ENCODE data around the gene FAM210B.
A peak's percentile ranks its signal among the peaks of the same experiment; 100 is the strongest.
"Not testable (repeated sequence)": the region's sequence is repeated elsewhere in the genome, so short reads cannot be mapped to it uniquely, and the experiment has no call there.

FAM210B gene, protein sequence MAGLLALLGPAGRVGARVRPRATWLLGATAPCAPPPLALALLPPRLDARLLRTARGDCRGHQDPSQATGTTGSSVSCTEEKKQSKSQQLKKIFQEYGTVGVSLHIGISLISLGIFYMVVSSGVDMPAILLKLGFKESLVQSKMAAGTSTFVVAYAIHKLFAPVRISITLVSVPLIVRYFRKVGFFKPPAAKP

DNA sequence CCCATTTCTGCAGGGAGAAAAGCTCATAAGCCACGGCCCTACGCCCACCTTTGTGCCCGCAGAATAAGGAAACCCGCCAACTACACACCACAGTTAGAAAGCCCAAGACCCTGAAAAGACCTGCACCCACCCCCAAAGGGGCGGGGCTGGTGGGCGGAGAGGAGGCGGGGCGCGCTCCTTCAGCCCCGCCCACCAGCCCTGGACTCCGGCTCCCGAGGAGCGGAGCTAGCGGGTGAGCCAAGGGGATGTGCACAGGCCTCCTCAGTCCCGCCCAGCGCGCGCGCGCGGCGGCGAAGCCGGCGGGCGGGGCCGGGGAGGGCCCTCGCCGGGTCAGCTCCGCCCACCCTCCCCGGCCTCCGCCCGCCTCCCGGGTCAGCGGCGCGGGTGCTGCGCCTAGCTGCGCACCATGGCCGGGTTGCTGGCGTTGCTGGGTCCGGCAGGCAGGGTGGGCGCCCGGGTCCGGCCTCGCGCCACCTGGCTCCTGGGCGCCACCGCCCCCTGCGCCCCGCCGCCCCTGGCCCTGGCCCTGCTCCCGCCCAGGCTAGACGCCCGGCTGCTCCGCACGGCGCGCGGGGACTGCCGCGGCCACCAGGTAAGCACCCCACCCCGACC lies at the start of gene FAM210B:
Gene FAM210B, plus strand, starts transcription at position 375 of the 612 bp plus-strand sequence. Its CDS starts 32 bp downstream, at position 407.
- DNase-seq (ENCODE audit: low read depth): peak; percentile 51

DNA sequence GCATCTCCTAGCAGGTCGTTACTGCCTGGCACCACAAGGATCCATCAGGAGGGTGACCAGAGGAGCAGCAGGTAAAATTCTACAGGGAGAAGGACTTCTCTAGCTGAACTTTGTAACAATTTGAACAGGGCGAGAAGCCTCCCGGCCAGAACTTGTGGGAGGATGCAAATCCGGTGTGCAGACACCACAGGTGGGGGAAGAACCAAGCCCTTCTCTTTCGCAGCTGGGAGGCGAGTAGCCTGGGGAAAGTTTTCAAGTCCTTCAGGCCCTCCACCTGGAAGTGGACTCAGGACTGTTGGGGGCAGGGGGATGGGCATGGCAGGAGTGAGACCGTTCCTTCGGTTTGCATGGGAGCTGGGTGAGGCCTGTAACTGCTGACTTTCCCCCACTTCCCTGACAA lies 42.7 kb upstream of the FAM210B start:
- DNase-seq (ENCODE audit: low read depth): no peak

DNA sequence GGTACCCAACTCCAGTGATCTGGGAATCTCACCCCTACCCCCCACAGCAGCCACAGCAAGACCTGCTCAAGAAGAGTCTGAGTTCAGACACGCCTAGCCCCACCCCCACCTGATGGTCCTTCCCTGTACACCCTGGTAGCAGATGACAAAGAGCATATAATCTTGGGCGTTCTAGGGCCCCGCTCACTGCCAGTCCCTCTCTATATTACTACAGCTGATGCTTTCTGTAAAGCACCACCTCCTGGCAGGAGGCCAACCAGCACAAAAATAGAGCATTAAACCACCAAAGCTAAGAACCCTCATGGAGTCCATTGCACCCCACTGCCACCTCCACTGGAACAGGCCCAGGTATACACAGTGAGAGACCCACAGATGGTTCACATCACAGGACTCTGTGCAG lies 42.3 kb upstream of the FAM210B start:
- no peak for DNase-seq (ENCODE audit: low read depth)

DNA sequence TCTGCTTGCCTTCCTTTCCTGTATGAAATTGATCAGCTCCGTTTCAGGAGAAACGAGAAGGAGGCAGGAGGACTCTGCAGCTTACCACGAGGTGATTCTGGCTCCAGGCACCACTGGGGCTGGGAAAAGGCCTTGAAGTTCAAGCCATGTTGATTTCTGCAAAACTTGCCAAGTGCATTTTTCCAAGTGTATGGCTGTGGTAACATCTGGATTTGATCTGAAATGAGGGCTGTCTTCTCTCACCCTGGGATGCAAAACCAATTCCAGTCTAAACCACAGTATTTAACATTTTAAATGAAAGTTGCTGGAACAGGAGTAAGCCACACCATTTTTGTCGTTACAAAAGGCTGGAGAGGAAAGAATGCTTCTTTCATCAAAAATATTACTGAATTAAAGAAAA lies 36.1 kb upstream of the FAM210B start:
- no peak for DNase-seq (ENCODE audit: low read depth)

DNA sequence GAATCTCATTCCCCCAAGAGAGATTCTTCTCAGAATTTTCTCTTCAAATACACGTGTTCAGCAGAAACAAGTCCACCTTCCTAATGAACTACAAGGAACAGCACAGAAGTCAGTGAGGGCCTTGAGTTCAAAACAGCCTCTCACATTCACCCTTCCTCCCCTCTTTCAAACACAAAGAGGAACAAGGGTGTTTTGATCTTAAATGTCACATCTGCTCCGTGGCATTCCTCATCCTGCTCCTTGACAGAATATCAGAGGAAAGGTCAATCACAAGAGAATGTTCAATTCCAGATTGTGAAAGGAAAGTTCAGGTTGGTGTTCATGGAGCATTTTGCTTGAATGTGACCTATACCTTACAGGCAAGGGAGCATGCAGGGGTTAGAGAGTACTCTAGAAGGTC lies 35.6 kb upstream of the FAM210B start:
- no peak for DNase-seq (ENCODE audit: low read depth)

DNA sequence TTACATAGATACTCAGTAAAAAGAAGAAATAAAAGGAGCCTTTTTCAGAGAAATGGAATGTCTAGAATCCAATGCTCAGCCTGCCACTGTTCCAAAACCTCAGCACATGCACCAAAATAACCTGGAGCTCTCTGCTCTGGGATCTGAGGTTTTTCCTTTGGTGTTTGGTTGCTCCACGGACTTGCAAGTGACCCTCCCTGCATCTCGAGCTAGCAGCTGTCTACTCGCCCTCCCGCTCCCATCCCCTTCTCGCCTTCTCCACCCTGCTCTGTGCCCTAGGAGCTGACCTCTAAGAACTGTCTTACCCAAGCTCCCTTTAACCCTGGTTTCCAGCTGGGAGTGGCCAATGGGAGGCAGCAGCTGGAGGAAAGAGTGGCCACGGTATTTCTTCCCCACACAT lies 35.1 kb upstream of the FAM210B start:
- DNase-seq (ENCODE audit: low read depth): no peak

DNA sequence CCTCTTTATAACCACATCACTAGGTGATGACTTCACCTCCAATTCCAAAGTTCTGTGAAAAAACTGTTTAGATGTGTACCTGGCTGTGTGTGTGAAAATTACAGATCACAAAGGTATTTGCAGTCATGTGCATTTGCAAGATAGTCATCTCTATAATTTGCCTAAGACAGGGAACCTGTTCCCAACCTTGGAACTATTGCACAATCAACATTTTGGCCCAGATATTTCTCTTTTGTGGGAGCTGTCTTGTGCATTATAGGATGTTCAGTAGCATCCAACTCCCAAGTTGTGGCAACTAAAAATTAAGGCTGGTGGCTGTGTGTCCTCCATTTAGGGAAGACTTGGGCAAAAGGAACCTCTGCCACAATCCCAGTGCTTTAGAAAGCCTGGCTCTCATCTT lies 34.0 kb upstream of the FAM210B start:
- DNase-seq (ENCODE audit: low read depth): no peak

DNA sequence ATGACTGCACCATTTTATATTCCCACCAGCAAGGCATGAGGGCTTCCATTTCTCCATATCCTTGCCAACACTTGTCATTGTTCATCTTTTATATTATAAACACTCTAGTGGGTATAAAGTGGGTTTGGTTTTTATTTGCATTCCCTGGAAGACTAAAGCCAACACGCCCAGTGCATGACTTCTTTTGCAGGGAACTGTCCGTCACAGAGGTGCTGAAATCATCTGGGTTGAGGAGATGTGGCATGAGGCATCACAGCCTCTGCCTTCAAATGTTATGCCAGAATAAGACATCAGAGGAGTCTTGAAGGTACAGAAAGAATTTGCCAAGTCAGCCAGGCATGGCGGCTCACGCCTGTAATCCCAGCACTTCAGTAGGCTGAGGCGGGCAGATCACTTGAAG lies 29.9 kb upstream of the FAM210B start:
- no peak for DNase-seq (ENCODE audit: low read depth)

DNA sequence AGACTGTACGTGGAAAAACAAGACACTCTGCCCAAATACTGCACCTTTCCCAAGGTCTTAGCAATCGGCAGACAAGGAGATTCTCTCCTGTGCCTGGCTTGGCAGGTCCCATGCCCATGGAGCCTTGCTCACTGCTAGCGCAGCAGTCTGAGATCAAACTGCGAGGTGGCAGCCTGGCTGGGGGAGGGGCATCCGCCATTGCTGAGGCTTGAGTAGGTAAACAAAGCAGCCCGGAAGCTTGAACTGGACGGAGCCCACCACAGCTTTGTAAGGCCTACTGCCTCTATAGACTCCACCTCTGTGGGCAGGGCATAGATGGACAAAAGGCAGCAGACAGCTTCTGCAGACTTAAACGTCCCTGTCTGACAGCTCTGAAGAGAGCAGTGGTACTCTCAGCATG lies 22.1 kb upstream of the FAM210B start:
- DNase-seq (ENCODE audit: low read depth): not testable (repeated sequence)

DNA sequence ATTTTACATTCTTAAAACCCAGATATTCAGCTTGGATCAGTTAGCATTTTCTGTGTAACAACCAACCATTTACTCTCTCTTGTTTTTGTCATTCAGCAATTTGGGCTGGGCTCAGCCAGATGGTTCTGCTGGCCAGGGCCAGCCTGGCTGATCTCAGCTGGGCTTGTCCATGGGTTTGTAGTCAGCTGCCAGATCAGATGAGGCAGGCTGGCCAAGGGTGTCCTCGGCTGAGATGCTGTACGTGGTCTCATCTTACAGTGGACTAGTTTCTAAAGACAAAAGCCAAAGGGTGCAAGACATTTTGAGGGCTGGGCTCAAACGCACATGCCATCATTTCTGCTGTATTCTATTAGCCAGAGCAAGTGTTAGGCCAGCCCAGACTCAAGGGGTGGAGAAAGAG lies 16.0 kb upstream of the FAM210B start:
- no peak for DNase-seq (ENCODE audit: low read depth)

DNA sequence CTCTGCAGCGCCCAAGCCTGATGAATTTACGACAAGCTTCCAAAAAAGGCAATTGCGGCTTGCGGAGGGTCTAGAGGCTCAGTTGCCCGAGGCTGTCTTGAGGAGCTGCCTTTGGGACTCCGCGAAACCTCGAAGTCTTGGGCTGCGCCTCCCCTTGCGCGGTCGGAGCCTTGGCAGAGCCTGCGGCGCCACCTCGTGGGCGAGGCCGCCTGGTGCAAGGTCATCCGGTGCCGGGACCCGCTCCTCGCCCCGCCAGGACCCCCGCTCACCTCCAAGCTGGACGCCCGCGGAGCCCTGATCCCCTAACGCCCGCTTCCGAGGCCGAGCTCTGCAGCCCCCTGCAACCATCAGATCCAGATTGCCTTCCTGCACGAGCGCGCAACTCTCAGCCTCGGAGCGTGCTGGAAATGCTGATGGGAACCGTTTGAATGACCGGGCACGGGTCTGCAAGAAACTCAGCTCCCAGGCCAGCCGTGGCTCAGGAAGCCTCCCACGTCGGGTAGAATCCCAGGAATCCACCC lies 14.9 kb upstream of the FAM210B start:
- no peak for DNase-seq (ENCODE audit: low read depth)

DNA sequence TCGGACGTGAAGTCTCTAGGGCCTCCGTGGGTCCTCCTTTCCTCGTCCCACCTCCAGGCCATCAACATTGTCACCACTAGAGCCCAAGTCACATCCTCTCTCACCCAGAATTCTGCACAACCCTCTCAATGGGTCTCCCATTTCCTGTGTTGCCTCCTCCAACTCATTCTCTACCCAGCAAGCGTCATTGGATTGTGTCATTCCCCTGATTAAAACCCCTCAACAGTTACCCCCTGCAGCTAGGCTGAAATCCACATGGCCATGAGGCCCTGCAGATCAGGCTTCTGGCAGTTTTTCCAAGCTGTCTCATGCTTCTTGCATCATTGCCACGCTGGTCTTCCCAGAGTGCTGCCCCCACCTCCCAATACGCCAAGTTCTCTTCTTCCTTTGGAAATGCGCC lies 12.9 kb upstream of the FAM210B start:
- DNase-seq (ENCODE audit: low read depth): no peak

DNA sequence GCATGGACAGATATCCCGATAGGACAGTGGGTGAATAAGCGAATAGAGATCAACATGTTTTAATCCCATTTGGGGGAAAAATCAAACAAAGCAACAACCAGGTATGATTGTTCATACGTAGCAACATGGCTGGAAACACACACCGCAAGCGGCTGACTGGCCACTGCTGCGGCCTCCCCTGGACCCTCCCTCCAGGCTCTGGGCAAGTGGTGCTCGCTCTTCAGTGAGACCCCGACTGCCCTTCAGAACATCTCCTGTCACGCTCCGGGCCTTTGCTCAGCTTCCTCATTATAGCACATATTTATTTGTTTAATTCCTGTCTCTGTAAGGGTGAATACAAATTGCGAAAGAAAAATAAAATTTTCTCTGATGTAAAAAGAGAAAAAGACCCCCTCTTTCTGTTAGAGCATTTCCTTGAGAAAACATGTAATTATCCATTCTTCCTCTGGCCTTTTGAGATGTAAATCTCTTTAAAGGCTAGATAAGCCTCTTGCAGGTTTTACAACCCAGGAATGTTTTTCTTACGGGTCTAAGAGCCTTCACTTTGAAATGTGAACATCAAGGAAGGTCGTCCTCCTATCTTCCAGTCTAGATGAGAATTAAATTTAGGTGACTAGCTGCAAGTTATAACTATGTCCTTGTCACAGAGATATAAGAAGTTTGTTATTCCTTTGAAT lies 11.0 kb upstream of the FAM210B start:
- DNase-seq (ENCODE audit: low read depth): no peak

DNA sequence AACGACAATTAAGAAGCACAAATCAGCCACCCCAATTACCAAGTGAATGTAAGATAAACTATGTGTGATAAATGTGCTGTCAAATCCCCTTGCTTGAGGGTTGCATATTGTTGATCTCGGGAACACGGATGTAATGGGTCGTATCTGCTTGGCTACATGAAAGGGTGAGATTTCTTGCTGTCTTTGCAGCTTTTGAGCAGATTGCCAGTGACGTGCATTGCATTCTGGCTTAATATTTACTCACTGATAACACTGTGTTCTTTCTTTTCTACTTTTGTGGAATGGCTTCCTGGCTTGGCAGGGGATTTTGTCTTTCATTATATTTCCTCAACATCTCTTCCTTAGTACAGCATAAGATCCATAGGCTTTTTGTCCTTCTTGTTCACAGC lies 10.5 kb upstream of the FAM210B start:
- no peak for DNase-seq (ENCODE audit: low read depth)

DNA sequence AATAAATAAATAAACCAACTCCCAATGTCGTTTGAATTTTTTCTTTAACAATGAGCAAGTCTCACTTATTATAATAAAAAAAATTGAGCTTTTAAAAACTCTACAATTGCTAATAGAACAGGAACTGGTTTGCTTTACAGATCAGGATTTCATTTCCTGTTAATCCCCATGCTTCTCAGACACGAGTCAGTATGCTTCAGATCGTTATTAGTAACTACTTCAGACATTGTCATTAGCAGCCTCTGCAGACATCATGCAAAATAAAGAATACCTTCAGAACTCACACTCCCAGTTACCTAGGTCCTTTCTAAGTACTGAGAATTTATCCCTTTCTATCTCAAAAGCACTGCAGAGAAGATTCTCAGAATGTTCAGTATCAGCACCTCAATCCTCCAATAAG lies 10.0 kb upstream of the FAM210B start:
- no peak for DNase-seq (ENCODE audit: low read depth)

DNA sequence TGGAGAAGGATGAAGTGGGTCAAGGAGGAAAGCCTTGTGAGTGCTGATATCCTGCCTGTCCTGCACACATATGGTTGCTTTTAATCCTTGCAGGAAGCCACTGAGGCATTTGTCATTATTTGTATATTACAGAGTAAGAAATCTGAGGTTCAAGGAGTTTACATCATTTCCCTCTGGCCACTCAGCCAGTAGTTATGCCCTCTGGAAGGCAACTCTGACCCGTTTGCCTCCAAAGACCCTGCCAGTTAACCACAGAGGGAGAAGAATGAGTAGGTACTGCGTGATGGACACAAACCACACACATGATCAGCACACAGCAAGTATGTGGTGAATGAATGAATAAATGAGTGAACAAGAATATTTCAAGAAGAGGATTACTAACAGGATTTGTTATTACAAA lies 7.9 kb upstream of the FAM210B start:
- DNase-seq (ENCODE audit: low read depth): no peak

DNA sequence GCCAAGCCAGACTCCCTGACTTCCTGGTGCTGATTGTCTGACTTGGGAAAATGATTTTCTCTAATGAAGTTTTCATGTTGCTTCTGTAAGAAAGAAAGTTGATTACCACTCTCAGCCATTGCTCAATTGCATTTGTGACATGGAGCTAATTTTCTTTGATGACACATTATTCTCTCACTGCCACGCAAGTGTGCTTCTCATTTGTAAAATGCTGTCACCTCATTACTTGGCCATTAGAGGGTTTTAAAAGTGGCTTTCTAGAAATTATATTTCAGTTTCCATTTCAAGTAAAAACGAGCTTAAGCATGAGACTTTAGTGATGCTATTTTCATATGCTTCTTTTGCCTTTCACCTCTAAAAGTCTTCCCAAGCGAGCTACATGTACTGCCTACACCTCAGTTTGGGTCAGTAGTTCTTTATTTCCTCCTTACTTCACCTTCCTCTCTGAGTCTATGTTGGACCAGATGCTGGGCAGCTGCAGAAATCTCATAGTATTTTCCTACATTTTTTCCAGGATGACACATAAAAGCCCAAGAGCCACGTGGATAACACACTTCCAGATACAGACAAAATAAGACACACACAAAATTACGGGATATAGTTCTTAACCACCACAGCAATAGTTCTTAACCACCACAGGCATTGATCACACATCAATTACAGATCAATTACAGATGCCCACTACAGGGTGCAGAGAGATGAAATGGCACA lies 6.3 kb upstream of the FAM210B start:
- DNase-seq (ENCODE audit: low read depth): no peak

DNA sequence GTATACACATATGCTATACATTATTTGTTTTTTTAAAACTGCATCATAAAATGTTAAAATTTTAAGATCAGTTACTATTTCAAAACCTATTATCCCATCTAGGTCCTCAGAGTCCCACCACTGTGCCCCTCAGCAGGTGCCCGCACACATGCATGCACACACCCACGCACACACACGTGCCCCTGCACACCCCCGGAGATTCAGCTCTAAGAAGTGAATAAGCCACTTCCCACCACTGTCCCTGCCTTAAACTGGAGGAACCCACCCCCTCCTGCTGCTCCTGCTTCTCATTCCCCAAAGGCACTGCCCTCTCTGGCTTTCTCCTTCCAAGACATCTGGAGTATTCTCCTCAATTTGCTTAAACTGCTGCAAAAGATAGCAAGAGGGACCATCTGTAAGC lies 5.4 kb upstream of the FAM210B start:
- DNase-seq (ENCODE audit: low read depth): no peak

DNA sequence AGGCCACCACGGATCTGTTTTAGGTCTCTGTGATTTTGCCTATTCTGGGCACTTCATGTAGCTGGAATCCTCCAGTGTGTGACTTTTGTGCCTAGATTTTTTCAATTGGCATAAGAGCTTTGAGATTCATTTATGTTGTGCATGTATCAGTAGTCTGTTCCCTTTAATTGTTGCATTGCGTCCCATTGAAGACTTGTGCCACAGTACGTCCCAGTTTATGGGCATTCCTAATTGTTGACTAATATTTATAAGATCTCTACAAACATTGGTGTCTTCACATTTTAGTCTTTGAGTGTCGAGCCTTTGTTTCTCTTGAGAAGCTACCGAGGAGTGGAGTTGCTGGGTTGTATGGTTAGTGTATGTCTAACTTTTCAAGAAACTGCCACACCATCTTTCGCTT lies 704 bp upstream of the FAM210B start:
- no peak for DNase-seq (ENCODE audit: low read depth)

DNA sequence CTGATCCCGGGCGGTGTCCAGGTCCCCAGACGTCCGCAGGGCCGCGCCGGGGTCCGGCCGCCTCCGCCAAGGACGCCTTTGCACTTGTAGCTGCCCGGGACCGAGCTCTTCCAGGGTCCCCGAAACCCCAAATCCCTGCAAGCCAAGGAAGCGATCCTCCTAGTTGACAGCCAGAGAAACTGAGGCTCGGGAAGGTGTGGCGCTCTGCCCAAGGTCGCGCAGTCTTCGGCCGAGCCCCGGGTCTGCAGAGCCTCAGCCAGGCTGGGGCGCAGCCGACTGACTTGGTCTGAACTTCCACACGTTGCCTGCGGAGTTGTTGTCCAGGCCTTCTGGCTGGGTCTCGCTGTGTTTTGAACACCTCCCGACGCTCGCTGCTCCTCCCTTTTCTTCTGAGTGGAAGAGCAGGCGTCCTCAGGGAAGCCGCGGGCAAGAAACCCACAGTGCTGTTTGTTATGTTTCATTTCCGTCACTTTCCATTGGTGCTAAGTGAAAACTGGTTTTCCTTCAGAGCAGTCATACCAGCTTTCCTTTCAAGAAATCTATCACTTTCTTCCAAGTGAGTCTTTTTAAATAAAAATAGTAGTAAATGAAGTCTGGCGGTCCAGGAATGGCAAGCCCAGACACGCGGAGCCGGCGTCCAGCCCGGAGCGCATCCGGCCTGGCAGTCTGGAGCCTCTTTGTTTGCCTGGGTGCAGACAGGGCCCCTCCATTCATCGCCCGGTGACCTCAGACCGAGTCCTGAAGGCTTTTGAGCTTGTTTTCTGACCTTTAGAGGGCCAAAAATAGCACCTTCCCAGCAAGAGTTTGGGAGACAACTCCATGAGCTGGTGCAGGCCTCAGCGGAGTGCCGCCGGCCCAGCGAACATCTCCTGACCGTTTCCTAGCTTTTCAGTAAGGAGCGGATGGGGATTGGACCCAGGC lies 698 bp downstream of the FAM210B start:
- DNase-seq (ENCODE audit: low read depth): no peak

DNA sequence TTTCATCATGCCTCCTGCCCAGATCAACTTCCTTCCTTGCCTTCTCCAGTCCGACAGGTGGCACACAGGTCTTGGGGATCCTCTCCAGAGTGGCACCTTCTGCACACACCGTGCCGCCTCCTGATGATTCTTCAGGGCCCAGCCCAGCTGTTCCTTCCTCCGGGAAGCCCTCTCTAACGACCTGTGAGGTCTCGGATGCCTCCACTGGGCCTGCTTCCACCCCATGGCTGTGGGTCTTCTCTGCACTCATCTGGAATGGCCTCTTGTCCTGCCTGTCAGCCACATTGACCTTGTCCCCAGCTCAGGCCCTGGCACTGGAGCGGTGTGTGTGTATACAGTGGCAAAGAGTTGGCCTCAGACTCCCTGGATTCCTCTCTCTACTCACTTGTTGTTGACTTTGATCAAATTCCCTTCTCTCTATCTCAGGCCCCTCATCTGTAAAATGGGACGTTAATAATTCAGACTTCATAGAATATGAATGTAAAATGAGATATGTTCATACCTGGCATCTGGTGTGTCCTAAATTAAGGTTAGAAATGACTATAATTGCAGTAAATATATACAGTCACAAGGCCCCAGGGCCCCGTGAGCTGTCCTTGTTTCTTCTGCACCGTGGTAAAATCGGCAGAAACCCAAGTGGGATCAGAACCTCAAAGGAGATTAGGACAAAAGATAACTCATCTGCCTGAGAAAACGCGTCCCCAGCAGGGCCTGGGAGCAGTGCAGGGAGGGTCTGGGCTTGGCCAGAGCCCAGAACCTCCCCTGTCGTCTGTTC lies 1.5 kb downstream of the FAM210B start:
- no peak for DNase-seq (ENCODE audit: low read depth)
